Small intestine (tissue), 7 donors: ENCODE results near the gene FNBP1L. TPM values are rescaled to one million over a fixed set of nuclear protein-coding genes. Genes with fewer than 3 reads are reported as not detected.
A peak's percentile ranks its signal among the peaks of the same experiment; 100 is the strongest.

Experiments used
- DNase-seq, 2 donors: peaks; one replicate each; pipeline versions ENCODE4 v3.0.0 to v3.0.0-alpha.2; 2013
- FAIRE-seq: peaks from 2 replicates; lab custom pipeline; 2012; peaks lifted over from hg19 to GRCh38; lab: Jason Lieb, UNC
- H3K27ac ChIP-seq, 3 donors: one replicate each; pipeline ENCODE4 v1.5.1; 2013; ENCODE audit warnings: low read length in 2 of 3, mild to moderate bottlenecking in 2 of 3, control low read depth in 1 of 3, inconsistent platforms in 1 of 3, low read depth in 1 of 3, moderate library complexity in 1 of 3
- H3K27me3 ChIP-seq, 3 donors: one replicate each; pipeline ENCODE4 v1.6.1; 2013; ENCODE audit warnings: low read length in 3 of 3, inconsistent platforms in 1 of 3; ENCODE audit not compliant: control insufficient read depth in 3 of 3, insufficient read depth in 3 of 3
- H3K36me3 ChIP-seq, 3 donors: one replicate each; pipeline ENCODE4 v1.6.1; 2013; ENCODE audit warnings: low read length in 3 of 3, inconsistent platforms in 1 of 3, low read depth in 1 of 3, mild to moderate bottlenecking in 1 of 3, moderate library complexity in 1 of 3; ENCODE audit not compliant: control insufficient read depth in 3 of 3, insufficient read depth in 2 of 3
- H3K4me1 ChIP-seq, 3 donors: one replicate each; pipeline ENCODE4 v1.6.1; 2013; ENCODE audit warnings: low read length in 2 of 3, inconsistent platforms in 1 of 3, low read depth in 1 of 3, mild to moderate bottlenecking in 1 of 3, moderate library complexity in 1 of 3; ENCODE audit not compliant: control insufficient read depth in 3 of 3, insufficient read depth in 2 of 3
- H3K4me3 ChIP-seq, 3 donors: one replicate each; pipeline ENCODE4 v1.5.1; 2013; ENCODE audit warnings: low read length in 3 of 3, control low read depth in 1 of 3, inconsistent platforms in 1 of 3, low read depth in 1 of 3, mild to moderate bottlenecking in 1 of 3, moderate library complexity in 1 of 3
- H3K9me3 ChIP-seq, 2 donors: one replicate each; pipeline ENCODE4 v1.6.1; 2013; ENCODE audit warnings: low read depth in 1 of 2, low read length in 1 of 2; ENCODE audit not compliant: control insufficient read depth in 2 of 2, insufficient read depth in 1 of 2
- WGBS, 3 donors: extraction: QIAGEN DNeasy Blood & Tissue Kit; methylation state at CpG; one replicate each; pipeline ENCODE4 v1.1.7; 2013; 5-methylcytosine and 5-hydroxymethylcytosine counted together
- polyA plus RNA-seq, 4 donors: library from polyadenylated mRNA; stranded (reverse) in 3 of 4; unstranded in 1 of 4; fragments of 200-250 nt in 3 of 4; fragments of 120-200 nt in 1 of 4; gene quantifications; one replicate each; pipeline versions ENCODE4 v1.2.1 to v1.2.3, GENCODE V29; 2013
- donor health status: healthy with polysubstance abuse.
- donor health status: control.
- donor health status: control.
- donor health status: Bipolar disorder and iron deficiency.
- donor health status: healthy.

Gene FNBP1L
- polyA plus RNA-seq, 4 donors = 19.7 to 68.0 (median 34.9) TPM

GRCh38 chr1:93446837-93447451 lies 974 bp upstream of the FNBP1L start:
- Histone ChIP-seq H3K4me3 (peak overlapping the region in 2 of 3 donors; percentile 89 to 90), H3K27me3 (no peaks in the 10 kb centered on the region), H3K36me3 (peaks cover 0 to 3% (median 0%) of the 10 kb centered on the region in 3 donors), H3K27ac (peak overlapping the region; percentile 79 to 98 (median 98)), H3K9me3 (no peaks in the 10 kb centered on the region), H3K4me1 (peaks cover 0 to 8% (median 2%) of the 10 kb centered on the region in 3 donors)
- 9 to 26% (median 19%) methylated on average over 16 of the region's 16 CpGs for WGBS, 3 donors
- DNase-seq = peak; percentile 67 to 89
- FAIRE-seq = no peak

DNA sequence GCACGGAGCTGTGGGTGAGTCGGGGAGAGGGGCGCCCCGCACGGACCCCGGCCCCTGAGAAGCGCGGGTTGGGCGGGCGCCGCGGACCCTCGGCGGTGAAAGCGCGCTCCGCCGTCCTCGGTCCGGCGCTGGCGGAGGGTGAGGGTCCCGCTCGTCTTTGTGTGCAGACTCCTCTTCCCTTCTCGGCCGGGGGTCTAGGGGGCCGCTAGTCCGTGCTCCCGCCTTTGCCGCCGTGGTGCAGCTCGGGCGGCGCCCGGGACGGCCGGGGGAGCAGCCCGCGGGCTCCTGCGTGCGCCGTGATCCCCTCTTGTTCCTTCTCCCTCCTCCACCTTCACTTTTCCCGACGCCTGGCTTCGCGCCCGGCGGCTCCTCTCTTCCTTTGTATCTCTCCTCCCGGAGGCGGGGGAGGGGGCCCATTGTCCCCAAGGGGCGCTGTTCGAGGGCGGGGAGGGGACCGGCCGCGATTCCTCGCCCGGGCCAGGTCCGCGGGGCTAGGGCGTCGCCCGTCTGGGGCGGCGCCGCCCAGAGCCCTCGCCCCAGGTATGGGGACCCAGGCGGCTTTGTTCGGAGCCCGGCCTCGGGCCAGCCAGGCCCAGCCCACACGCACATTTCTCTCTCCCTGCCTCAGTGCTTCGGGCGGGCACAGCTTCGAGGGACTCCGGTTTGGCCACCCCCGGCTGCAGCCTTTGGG lies 519 bp downstream of the FNBP1L start:
- Histone ChIP-seq H3K4me3 (peak overlapping the region; percentile 89 to 91 (median 90)), H3K27me3 (no peaks in the 10 kb centered on the region), H3K36me3 (peaks cover 0 to 3% (median 0%) of the 10 kb centered on the region in 3 donors), H3K9me3 (no peaks in the 10 kb centered on the region), H3K4me1 (peaks cover 0 to 6% (median 2%) of the 10 kb centered on the region in 3 donors), H3K27ac (peak overlapping the region; percentile 96 to 98 (median 98))
- WGBS, 3 donors = 1% methylated on average over 51 to 77 of the region's 77 CpGs
- DNase-seq (peak; percentile 77 to 88), FAIRE-seq (no peak)

DNA sequence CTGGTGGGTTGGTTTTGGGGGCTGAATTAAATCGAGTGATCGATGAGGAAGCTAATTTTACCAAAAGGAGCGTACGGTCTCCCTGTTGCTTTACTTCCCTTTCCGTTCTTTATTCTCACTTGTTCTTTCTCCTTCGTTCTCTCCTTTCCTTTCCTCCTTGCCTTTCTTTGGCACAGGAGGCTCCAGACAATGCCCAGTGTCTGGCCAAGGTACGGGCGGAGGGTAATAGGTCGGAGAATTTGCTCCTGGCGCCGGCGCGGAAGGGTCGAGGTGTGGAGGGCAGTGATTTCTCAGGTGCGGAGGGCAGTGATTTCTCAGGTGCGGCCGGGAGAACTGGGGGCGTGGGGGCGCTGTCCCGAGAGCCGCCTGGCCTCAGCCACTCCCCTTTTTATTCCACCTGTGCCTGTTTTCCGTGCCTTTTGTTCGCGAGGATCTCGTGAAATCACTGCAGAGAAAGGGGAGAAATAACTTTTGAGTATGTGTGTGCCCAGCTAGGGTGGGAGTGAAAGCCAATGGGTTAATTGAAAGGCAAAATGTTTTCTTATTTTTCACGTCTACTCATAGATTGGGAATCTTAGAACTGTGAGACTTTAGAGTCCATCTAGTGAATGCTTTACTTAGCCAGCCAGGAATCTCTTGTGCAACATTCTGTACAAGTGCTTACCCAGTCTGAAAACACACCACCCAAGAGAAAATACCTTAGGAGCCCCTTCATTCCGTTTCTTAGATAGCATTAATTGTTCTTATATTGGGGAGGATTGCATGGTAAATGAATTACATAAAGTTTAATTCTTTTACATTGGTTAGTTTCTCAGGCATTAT lies 1.3 kb downstream of the FNBP1L start:
- WGBS, 3 donors = 2 to 3% (median 2%) methylated on average over 27 of the region's 27 CpGs
- Histone ChIP-seq H3K36me3 (peaks cover 0 to 3% (median 0%) of the 10 kb centered on the region in 3 donors), H3K4me1 (peaks cover 0 to 6% (median 2%) of the 10 kb centered on the region in 3 donors), H3K27me3 (no peaks in the 10 kb centered on the region), H3K27ac (peak overlapping the region; percentile 96 to 98 (median 98)), H3K9me3 (no peaks in the 10 kb centered on the region), H3K4me3 (peak overlapping the region; percentile 89 to 91 (median 90))
- DNase-seq (peak; percentile 80 to 85), FAIRE-seq (no peak)

GRCh38 chr1:93450321-93450720 lies 2.4 kb downstream of the FNBP1L start:
- 25 to 51% (median 36%) methylated on average over 1 of the region's 1 CpG for WGBS, 3 donors
- H3K4me3 ChIP-seq = no peak overlapping the region
- no peak for DNase-seq
- no peaks in the 10 kb centered on the region for H3K9me3 ChIP-seq
- H3K27ac ChIP-seq = peak overlapping the region in 1 of 3 donors; percentile 98
- H3K27me3 ChIP-seq = no peaks in the 10 kb centered on the region
- H3K36me3 ChIP-seq = peaks cover 0 to 7% (median 0%) of the 10 kb centered on the region in 3 donors
- H3K4me1 ChIP-seq = peaks cover 0 to 6% (median 2%) of the 10 kb centered on the region in 3 donors
- FAIRE-seq = no peak

- H3K4me3 ChIP-seq = no peak overlapping the region
- peaks cover 0 to 15% (median 0%) of the 10 kb centered on the region in 3 donors for H3K36me3 ChIP-seq
- peaks cover 0 to 2% (median 2%) of the 10 kb centered on the region in 3 donors for H3K4me1 ChIP-seq
- H3K27ac ChIP-seq = peak overlapping the region in 1 of 3 donors; percentile 11
- FAIRE-seq (no peak), DNase-seq (no peak)
- WGBS, 3 donors = 41 to 82% (median 62%) methylated on average over 1 of the region's 1 CpG
- H3K27me3 ChIP-seq = no peaks in the 10 kb centered on the region
- H3K9me3 ChIP-seq = peaks cover 0 to 2% of the 10 kb centered on the region in 2 donors
These were observed 6.0 kb downstream of the FNBP1L start for GRCh38 chr1:93453911-93454310.

DNA sequence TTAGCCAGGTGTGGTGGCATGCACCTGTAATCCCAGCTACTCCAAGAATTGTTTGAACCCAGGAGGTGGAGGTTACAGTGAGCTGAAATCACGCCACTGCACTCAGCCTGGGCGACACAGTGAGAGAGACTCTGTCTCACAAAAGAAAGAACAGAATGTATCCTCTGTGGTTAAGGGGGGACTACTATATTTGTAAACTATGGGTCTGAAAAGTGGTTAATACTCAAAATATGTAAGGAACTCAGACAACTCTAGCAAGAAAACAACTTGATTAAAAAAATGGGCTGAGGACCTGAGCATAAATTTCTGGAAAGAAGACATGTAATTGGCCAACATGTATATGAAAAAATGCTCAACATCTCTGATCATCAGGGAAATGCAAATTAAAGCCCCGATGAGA lies 11.2 kb downstream of the FNBP1L start:
- 89 to 100% (median 97%) methylated on average over 3 of the region's 3 CpGs for WGBS, 3 donors

GRCh38 chr1:93461236-93461635 lies 13.3 kb downstream of the FNBP1L start:
- Histone ChIP-seq H3K4me1 (no peaks in the 10 kb centered on the region), H3K27ac (no peak overlapping the region), H3K27me3 (no peaks in the 10 kb centered on the region), H3K4me3 (no peak overlapping the region), H3K9me3 (peaks cover 0 to 2% of the 10 kb centered on the region in 2 donors), H3K36me3 (peaks cover 0 to 10% (median 0%) of the 10 kb centered on the region in 3 donors)
- FAIRE-seq (no peak), DNase-seq (no peak)
- 83 to 88% (median 83%) methylated on average over 5 of the region's 5 CpGs for WGBS, 3 donors

More for the DNA sequence above, 11.2 kb downstream of the FNBP1L start:
- no peaks in the 10 kb centered on the region for H3K27me3 ChIP-seq
- peaks cover 0 to 2% of the 10 kb centered on the region in 2 donors for H3K9me3 ChIP-seq
- H3K4me3 ChIP-seq = no peak overlapping the region
- FAIRE-seq = no peak
- H3K27ac ChIP-seq = no peak overlapping the region
- H3K36me3 ChIP-seq = peaks cover 0 to 13% (median 0%) of the 10 kb centered on the region in 3 donors
- no peak for DNase-seq
- H3K4me1 ChIP-seq = no peaks in the 10 kb centered on the region

DNA sequence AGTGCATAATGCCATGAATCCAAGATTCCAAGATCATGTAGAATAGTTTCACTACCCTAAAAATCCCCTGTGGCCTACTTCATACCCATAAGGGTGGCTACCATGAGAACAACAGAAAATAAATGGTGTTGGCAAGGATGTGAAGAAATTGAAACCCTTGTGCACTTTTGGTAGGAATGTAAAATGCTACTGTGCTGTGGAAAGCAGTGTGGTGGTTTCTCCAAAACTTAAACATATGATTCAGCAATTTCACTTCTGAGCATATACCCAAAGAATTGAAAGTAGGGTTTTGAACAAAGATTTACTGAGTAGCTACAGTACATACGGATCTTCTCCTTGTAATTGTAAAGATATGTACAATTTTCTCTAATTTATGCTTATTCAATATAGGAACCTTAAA lies 16.0 kb downstream of the FNBP1L start:
- no peak for FAIRE-seq
- DNase-seq = no peak
- Histone ChIP-seq H3K36me3 (peaks cover 0 to 4% (median 0%) of the 10 kb centered on the region in 3 donors), H3K27ac (no peak overlapping the region), H3K4me3 (no peak overlapping the region), H3K27me3 (no peaks in the 10 kb centered on the region), H3K4me1 (no peaks in the 10 kb centered on the region), H3K9me3 (peaks cover 0 to 4% of the 10 kb centered on the region in 2 donors)
- 89 to 94% (median 91%) methylated on average over 1 of the region's 1 CpG for WGBS, 3 donors
